CD4-positive, alpha-beta T cell treated with Interleukin-2 at 100 ng/mL for 4 hours (primary cell): ENCODE results near the gene RGS14.
"Not testable (repeated sequence)": the region's sequence is repeated elsewhere in the genome, so short reads cannot be mapped to it uniquely, and the experiment has no call there.

ENCODE experiments used
- DNase-seq: peaks from one replicate; pipeline ENCODE4 v3.0.0-alpha.2; 2020; ENCODE audit warnings: low spot score

The RGS14 gene

GRCh38 chr5:177349762-177350161 lies 8.0 kb upstream of the RGS14 start:
- DNase-seq = no peak

- DNase-seq = no peak
These were observed 6.8 kb upstream of the RGS14 start for GRCh38 chr5:177350776-177351391.

DNA sequence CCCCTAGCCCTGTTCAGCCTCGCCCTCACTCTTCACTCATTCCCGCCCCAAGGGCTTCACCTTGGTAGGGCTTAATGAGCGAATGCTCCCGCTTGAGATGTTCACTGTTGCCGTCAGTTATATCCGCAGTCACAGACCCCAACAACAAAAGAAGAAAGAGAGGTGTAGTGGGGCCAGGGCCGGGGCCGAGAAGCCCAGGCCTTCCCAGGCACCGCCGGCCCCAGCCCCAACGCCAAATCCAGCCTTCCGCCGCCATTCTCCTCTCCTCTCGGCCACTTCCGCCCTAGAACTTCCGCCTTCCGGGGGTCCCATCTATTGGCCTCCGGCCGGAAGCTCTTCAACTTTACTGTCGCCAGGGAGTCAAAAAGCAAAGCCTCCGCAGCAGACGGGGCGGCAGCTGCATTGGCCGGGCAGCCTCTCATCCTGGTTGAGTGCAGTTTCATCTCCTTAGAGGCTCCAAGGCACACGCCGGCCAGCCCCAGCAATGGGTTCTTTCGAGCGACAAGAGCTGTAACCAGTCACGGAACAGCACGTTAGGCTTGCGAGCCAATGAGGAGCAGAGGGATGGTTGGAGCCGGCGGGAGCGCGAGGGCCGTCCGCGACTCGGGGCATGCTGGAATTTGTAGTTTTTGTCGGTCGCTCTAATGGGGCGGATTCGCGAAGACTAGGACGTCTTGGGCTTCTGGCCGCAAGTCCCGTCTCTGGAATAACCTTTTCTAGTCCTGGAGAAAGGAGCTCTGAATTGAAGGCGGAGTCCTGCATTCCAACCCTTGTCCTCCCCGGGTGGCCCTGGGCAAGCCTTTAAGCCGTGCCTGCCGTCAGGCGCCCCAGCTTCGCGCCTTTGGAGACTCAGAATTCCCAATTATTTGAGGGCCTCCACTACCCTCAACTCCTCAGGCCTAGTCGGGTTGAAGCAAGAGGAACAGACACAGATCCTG lies 6.1 kb upstream of the RGS14 start, which contains the start of gene LMAN2:
Gene LMAN2 (minus strand): TSS at position 277 of the 938 bp plus-strand sequence. CDS start 21 bp downstream, at position 256.
- DNase-seq = peak; percentile 95

DNA sequence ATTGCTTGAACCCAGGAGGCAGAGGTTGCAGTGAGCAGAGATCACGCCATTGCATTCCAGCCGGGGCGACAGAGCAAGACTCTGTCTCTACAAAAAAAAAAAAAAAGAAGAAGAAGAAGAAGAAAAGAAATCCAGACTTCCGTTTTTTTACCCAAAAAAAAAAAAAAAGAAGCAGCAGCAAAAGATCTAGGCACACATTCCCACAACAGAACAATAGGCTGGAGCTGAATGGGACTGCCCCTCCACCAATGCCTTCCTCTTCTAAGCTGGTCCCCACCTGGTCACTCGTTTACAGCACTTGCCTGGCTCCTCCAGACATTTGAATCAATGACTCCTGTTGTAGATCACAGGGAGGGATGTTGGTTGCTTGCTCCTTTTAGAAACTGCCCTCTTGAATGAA lies 4.6 kb upstream of the RGS14 start:
- DNase-seq = no peak

DNA sequence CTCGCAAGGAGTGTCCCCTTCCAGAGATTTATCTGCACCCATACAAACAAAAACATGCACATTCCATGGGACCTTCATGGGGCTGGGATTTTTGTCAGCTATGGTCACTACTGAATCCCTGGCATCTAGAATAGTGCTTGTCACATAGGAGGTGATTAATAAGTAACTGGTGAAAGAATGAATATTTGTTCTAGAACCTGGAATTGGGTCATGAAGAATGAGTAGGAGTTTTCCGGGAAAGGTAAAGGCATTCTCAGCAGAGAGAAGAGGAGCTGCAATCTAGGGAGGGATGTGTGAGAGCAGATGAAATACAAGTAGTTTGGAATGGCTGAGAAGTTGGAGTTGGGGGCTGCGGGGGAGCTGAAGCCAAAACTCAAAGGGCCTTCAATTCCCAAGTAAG lies 3.5 kb upstream of the RGS14 start:
- DNase-seq = no peak

- no peak for DNase-seq
These were observed 3.0 kb upstream of the RGS14 start for GRCh38 chr5:177354711-177355110.

- DNase-seq = no peak
These were observed 2.4 kb upstream of the RGS14 start for GRCh38 chr5:177355162-177355867.

DNA sequence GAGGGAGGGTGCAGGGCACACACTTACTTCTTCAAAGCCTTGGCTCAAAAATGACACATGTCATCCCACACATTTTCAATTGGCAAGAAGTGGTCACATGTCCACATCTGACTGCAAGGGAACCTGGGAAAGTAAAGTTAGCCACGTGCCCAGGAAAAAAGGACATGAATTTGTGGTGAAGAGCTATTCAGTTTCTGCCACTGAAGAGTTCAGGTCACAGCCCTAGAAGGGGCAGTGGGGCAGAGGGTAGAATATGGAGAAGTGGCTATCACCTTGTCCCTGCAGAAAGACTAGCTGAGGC lies 1.9 kb upstream of the RGS14 start:
- no peak for DNase-seq

GRCh38 chr5:177356746-177357145 lies 978 bp upstream of the RGS14 start:
- DNase-seq = no peak

DNA sequence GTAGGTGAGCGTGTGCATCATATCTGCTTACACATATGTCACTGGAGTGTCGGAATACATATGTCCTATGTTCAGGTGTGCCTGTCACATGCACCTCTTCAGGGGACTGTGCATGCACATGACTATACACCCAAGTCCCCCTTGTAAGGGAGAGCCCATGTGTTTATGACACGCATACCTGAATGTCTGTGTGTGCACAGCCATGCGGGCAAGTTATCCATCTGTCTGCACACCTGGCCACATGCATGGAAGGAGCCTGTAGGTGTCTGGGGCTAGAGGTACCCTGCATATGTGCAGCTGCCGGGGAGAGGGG lies 622 bp upstream of the RGS14 start:
- no peak for DNase-seq

DNA sequence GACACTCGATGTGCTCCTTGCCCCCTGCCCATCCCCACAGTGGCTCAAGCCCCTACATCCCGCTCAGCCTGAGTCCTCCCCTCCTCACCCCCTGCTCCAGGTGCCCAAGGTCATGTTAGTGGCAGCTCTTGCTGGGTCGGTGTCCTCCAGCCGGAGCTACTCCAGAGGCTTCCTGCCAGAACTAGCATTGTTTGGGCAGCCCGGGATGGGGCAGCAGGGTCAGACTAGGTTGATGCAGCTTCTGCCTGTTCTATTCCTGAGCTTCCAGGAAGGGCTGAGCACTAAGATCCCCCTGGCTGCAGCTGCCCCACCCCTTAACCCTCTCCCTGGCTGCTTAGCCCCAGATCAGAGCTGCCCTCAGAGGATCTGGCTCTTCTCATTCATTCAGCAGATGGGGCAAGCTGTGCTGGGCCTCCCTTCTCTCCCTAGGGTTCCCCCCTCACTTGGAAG lies 671 bp downstream of the RGS14 start:
- no peak for DNase-seq

DNA sequence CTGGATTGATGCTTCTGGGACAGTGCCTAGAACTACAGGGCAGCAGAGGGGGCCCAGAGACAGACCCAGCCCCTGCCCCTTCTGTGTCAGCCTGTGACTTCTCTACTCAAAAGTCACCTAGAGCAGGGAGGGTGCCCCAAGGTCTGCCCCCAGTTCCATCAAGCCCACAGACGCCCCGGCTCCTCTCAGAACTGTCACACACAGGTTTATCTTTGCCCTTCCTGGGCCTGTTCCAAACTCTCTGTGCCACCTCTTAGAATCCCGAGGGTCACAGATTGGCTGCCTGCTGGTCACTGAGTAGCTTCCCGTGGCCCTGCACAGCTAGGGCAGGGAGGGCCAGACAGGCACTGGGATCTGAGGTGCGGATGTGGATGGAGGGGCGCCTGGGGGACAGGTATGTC lies 1.7 kb downstream of the RGS14 start:
- no peak for DNase-seq

DNA sequence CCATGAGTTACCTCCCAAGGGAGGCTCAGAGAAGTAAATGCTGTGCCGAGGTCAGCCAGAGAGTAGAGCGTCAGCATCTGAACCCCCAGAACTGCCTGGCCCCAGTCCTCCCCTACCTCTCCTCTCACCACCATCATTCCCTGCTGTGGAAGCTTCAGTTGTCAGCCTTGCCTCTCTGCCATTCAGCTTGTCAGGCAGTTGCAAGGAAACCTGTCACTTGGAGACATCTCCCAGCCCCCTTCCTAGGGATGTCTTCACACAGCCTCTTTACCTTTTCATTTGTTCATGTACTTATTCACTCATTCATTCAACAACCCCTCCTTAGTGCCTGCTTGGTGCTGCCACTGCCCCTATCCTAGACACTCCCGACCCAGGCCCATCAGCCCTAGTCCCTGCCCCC lies 2.1 kb downstream of the RGS14 start:
- DNase-seq = no peak

- not testable (repeated sequence) for DNase-seq
These were observed 3.0 kb downstream of the RGS14 start for GRCh38 chr5:177360740-177361139.

DNA sequence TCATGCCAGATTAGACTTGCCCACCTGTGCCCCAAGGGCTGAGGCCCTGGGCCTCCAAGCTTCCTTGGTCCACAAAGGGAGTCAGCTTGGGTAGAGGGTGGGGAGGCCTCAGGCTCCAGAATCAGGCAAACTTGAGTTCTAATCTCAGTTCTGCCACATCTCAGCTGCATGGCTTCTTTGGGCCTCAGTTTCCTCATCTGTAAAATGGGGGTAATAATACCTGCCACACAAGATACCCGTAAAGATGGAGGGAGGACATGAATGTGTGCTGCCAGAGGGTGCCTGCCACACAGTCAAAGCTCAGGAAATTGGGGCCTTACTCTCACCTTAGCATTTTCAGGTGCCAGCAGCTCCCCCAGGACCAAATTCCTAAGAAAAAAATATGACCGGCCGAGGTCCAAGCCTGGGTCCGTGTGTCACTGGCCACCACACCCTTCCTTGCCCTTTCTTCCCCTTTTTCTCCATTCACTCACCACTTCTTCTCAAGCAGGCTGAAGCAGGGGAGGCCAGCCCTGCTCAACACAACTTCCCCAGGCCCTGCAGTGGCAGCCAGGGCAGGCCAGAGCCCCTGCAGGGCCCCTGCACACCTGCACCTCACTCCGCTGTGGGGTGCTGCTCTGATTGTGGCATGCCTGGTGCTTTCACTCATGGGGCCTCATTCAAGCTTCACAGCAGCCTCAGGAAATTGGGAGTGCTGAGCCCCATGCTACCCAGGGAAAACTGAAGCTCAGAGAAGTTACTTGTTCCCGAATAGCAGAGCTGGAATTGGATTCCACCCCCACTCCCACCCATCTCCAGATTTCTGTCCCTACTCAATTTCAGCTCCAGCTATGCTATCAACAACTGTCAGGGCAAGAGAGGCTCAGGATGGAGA lies 3.9 kb downstream of the RGS14 start:
- DNase-seq = no peak

DNA sequence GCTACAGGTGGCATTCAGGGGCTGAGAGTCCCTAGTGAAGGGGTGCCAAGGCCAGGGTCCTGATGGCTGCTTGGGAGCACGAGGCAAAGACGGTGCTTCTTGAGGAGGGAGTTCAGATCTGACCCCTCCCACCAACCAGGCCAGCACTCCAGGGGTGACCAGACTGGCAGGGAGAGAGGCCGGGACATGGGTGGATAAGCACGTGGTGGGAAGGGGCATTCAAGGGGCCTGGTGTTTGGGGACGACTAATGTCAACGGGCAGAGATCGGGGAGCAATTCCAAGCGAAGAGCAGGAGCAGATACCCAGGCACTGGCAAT lies 4.5 kb downstream of the RGS14 start:
- no peak for DNase-seq

GRCh38 chr5:177362610-177363507 lies 5.1 kb downstream of the RGS14 start:
- DNase-seq = peak; percentile 82

DNA sequence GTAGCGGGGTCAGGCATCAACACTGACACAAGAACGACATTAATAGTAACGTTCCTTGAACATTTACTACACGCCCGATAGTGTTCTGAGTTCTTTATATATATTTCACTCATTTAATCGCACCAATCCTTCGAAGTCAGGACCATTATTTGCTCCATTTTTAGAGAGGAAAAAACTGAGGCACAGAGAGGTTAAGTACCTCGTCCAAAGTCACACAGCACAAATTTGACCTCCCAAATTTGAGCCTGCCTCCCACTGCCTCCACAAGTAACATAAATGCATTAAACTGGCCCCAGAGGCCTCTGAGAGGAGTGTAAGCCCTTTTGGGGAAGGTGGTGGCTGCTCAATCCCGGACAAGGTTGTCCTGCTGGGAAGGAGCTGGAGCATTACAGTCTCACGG lies 5.8 kb downstream of the RGS14 start:
- no peak for DNase-seq

GRCh38 chr5:177364159-177364962 lies 6.6 kb downstream of the RGS14 start:
- DNase-seq = no peak

- no peak for DNase-seq
These were observed 8.3 kb downstream of the RGS14 start for GRCh38 chr5:177365845-177366527.
